Measurements from ENCODE around the gene MRPS2. TPM values are rescaled to one million over a fixed set of nuclear protein-coding genes. Genes with fewer than 3 reads are reported as not detected.

The MRPS2 gene
- total and polyA plus RNA-seq, 9 of the 15 experiments (the other 6 are each of a cell fraction or from before 2014, with no cell fraction given) = 8.0 to 167 (median 81.3) TPM

GRCh38 chr9:135499326-135500070 lies 984 bp upstream of the MRPS2 start (continued):
- TF ChIP-seq SIX5 (IDR thresholded peaks at IDR 0.05; ENCODE audit: borderline replicate concordance in 1 of 2, insufficient read depth in 1 of 2, low read depth in 1 of 2, low read length in 2 of 2) (no peak), ZBTB11 (CRISPR knock-in tag; IDR thresholded peaks at IDR 0.05) (no peak), CCAR2 (IDR thresholded peaks at IDR 0.05; ENCODE audit: low read depth, low read length) (no peak), MTA3 (IDR thresholded peaks at IDR 0.05; ENCODE audit: borderline replicate concordance) (no peak), ZNF695 (CRISPR knock-in tag; IDR thresholded peaks at IDR 0.05) (no peak), KDM2B (CRISPR knock-in tag; IDR thresholded peaks at IDR 0.05) (0 out of 2 replicates have a peak, but pooled peaks have one; percentile 14), ZNF316 (IDR thresholded peaks at IDR 0.05) (no peak), PATZ1 (CRISPR knock-in tag; IDR thresholded peaks at IDR 0.05; ENCODE audit: borderline replicate concordance) (no peak), DACH1 (IDR thresholded peaks at IDR 0.05; ENCODE audit: partially characterized antibody) (no peak), CREM (IDR thresholded peaks at IDR 0.05; ENCODE audit: low read depth) (peak; percentile 1; the same call in 1 of the 2 replicates), THRB (CRISPR knock-in tag; conservative IDR thresholded peaks at IDR 0.05) (no peak), MECOM (CRISPR knock-in tag; IDR thresholded peaks at IDR 0.05) (no peak), ADNP (tag; IDR thresholded peaks at IDR 0.05) (no peak), TCF3 (CRISPR knock-in tag; IDR thresholded peaks at IDR 0.05) (no peak), ZNF165 (CRISPR knock-in tag; IDR thresholded peaks at IDR 0.05; ENCODE audit: borderline replicate concordance) (no peak), SRF (CRISPR knock-in tag; IDR thresholded peaks at IDR 0.05) (no peak), BRCA1 (IDR thresholded peaks at IDR 0.05) (no peak), BRCA1 (CRISPR knock-in tag; IDR thresholded peaks at IDR 0.05) (no peak), STAT5B (CRISPR knock-in tag; IDR thresholded peaks at IDR 0.05) (no peak), CXXC5 (CRISPR knock-in tag; IDR thresholded peaks at IDR 0.05) (peak; percentile 61), ZNF586 (CRISPR knock-in tag; conservative IDR thresholded peaks at IDR 0.05) (no peak), ZNF764 (CRISPR knock-in tag; IDR thresholded peaks at IDR 0.05; ENCODE audit: low read depth) (no peak), ASH1L (IDR thresholded peaks at IDR 0.05; ENCODE audit: borderline replicate concordance, low read depth, partially characterized antibody) (no peak)
